ENCODE data around the gene EIF3B.
"Not testable (repeated sequence)": the region's sequence is repeated elsewhere in the genome, so short reads cannot be mapped to it uniquely, and the experiment has no call there.

Gene EIF3B

GRCh38 chr7:2403718-2404648 is 49.4 kb downstream of the EIF3B start:
- DNase-seq: no peak

GRCh38 chr7:2404714-2405119 is 50.1 kb downstream of the EIF3B start:
- DNase-seq: no peak

- no peak for DNase-seq
These were observed 50.6 kb downstream of the EIF3B start for GRCh38 chr7:2405201-2405600.

GRCh38 chr7:2405601-2406345 is 51.1 kb downstream of the EIF3B start:
- DNase-seq: no peak

- DNase-seq: no peak
These were observed 55.3 kb downstream of the EIF3B start for GRCh38 chr7:2409745-2410414.

- no peak for DNase-seq
These were observed 56.4 kb downstream of the EIF3B start for GRCh38 chr7:2411049-2411448.

GRCh38 chr7:2411815-2412586 is 57.4 kb downstream of the EIF3B start:
- DNase-seq: no peak

- DNase-seq: no peak
These were observed 58.1 kb downstream of the EIF3B start for GRCh38 chr7:2412587-2413201.

GRCh38 chr7:2416063-2416462 is 61.4 kb downstream of the EIF3B start:
- DNase-seq: no peak

- no peak for DNase-seq
These were observed 62.0 kb downstream of the EIF3B start for GRCh38 chr7:2416650-2417049.

GRCh38 chr7:2417178-2417577 is 62.6 kb downstream of the EIF3B start:
- not testable (repeated sequence) for DNase-seq

- no peak for DNase-seq
These were observed 63.4 kb downstream of the EIF3B start for GRCh38 chr7:2417981-2418481.

GRCh38 chr7:2420216-2420933 is 65.7 kb downstream of the EIF3B start:
- DNase-seq: no peak

GRCh38 chr7:2421943-2422310 is 67.3 kb downstream of the EIF3B start:
- no peak for DNase-seq

- DNase-seq: no peak
These were observed 71.1 kb downstream of the EIF3B start for GRCh38 chr7:2425749-2426148.

Measured in NCI-H1417 treated with DMSO at 0.1 percent for 48 hours (cell line).